H7 (cell line): ENCODE data around the gene RNF166. TPM values are rescaled to one million over a fixed set of nuclear protein-coding genes. Genes with fewer than 3 reads are reported as not detected.

ENCODE experiments used
- DNase-seq: peaks from one replicate; pipeline ENCODE4 v3.0.0; 2012
- H3K27me3 ChIP-seq: 2 replicates; pipeline ENCODE4 v1.6.0; 2011; ENCODE audit warnings: mild to moderate bottlenecking, low read length; ENCODE audit not compliant: control insufficient read depth, insufficient read depth
- H3K36me3 ChIP-seq: replicated peaks from 2 replicates; pipeline ENCODE4 v1.5.1; 2011; ENCODE audit warnings: low read length; ENCODE audit not compliant: control insufficient read depth, insufficient read depth
- H3K4me3 ChIP-seq: 2 replicates; pipeline ENCODE4 v1.5.1; 2011; ENCODE audit warnings: low read depth, mild to moderate bottlenecking, control low read depth, low read length, moderate library complexity; ENCODE audit not compliant: insufficient read depth
- total RNA-seq: library from RNA; depleted of rRNA; stranded (reverse); fragments of >200 nt; shearing (Covaris generic); gene quantifications from 2 replicates; pipeline ENCODE4 v1.2.3, GENCODE V29; 2014

The RNF166 gene
- total RNA-seq, 1 experiment from 2014 or later: 45.3 TPM

GRCh38 chr16:88734361-88734728 is 28.1 kb upstream of the RNF166 start:
- peaks cover 4% of the 10 kb centered on the region for H3K36me3 ChIP-seq
- no peak overlapping the region for H3K4me3 ChIP-seq
- DNase-seq: no peak
- H3K27me3 ChIP-seq: no peaks in the 10 kb centered on the region

DNA sequence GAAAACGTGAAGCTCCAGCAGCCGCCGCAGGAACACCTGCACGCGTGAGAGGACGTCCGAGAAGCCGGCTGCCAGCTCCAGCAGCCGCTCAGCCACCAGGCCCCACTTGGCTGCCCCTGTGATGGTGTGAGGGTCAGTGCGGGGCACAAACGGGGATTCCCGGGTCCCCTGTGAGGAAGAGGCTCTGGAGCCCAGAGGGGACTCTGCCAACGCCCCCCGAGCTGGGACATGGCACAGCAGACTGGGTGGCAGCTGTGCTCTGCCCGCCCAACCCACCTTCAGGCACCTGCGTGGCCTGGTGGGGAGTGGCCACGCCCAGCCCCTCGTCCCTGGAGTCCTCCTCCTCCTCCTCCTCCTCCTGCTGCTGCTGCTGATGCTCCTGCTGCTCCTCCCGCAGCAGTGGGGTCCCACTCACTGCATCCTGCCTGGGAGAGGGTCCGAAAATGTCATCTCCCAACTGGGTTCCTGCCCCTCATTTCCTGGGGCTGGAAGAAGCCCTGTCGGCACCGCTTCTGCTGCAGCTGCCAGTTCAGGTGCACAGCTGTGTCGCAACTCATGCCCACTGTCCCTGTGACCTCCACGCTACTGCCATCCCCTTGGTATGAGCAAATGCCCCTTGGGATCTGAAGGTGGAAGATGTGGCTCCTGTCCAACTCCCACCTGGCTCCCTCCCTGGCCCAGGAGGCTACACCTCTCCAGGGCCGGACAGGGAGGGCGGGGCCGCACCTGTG is 27.6 kb upstream of the RNF166 start:
- H3K36me3 ChIP-seq: peaks cover 4% of the 10 kb centered on the region
- no peaks in the 10 kb centered on the region for H3K27me3 ChIP-seq
- no peak for DNase-seq
- no peak overlapping the region for H3K4me3 ChIP-seq

DNA sequence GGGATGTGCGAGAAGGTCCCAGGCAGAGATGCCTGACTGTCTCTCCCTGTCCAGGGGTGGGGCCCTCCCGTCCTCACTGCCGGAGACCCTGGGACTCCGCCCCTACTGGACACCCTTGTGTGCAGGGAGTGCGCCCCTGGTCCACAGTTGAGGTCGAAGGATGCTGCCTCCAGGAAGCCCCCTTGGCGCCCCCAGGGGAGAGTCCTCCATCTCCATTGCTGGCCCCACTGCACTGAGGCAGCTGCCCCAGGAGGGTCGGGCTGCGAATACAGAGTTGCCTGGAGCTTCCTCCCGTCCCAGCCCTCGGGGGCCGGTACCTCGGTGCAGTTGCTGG is 26.7 kb upstream of the RNF166 start:
- H3K4me3 ChIP-seq: no peak overlapping the region
- no peaks in the 10 kb centered on the region for H3K27me3 ChIP-seq
- no peak for DNase-seq
- peaks cover 4% of the 10 kb centered on the region for H3K36me3 ChIP-seq

GRCh38 chr16:88732172-88732960 is 26.2 kb upstream of the RNF166 start:
- Histone ChIP-seq H3K36me3 (peaks cover 4% of the 10 kb centered on the region), H3K27me3 (no peaks in the 10 kb centered on the region), H3K4me3 (no peak overlapping the region)
- no peak for DNase-seq

- H3K27me3 ChIP-seq: no peaks in the 10 kb centered on the region
- peak; percentile 93 for DNase-seq
- H3K36me3 ChIP-seq: peaks cover 4% of the 10 kb centered on the region
- H3K4me3 ChIP-seq: no peak overlapping the region
These were observed 25.5 kb upstream of the RNF166 start for GRCh38 chr16:88731699-88732098.

DNA sequence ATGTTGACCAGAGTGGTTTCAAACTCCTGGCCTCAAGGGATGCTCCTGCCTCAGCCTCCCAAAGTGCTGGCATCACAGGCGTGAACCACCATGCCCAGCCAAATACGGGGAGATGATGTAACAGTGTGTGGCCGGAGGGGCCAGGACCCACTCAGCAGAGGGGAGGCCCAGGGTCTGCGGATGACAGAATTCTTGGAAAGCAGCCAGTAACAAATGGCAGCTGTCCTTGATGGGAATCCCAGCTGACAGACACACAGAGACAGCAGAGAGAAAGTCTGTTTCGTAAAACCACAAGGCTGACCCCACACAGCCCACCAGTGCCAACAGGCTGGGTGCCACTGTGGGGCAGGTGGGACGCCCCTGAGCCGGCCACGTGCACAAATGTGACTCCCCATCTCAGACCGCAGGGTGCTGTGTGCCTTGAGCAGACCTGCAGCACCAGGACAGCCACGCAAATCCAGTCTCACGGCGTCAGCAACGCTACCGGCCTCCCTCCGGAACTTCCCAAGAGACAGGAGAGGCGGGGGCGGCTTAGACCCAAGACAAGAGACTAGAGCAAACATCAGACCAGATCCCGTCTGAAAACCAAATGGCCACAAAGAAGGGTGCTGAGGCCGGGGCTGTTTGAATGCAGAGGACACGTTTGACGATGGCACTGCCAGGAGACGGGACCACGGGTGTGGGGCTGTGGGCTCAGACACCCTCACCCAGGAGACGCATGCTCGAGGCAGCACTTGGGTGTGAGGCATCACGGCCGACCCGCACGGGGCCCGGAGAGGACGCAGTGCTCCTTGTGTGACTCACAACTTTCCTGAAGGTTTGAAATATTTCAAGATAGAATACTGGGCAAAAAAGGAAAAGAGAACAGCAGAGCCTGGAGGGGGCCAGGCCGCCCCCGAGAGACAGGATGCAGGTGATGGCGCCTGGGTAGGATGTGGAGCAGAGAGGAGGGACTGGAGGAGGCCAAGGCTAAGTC is 24.7 kb upstream of the RNF166 start:
- H3K4me3 ChIP-seq: no peak overlapping the region
- no peaks in the 10 kb centered on the region for H3K27me3 ChIP-seq
- H3K36me3 ChIP-seq: peaks cover 4% of the 10 kb centered on the region
- DNase-seq: no peak

GRCh38 chr16:88727871-88728270 is 21.7 kb upstream of the RNF166 start:
- Histone ChIP-seq H3K4me3 (no peak overlapping the region), H3K27me3 (no peaks in the 10 kb centered on the region), H3K36me3 (peaks cover 1% of the 10 kb centered on the region)
- no peak for DNase-seq

DNA sequence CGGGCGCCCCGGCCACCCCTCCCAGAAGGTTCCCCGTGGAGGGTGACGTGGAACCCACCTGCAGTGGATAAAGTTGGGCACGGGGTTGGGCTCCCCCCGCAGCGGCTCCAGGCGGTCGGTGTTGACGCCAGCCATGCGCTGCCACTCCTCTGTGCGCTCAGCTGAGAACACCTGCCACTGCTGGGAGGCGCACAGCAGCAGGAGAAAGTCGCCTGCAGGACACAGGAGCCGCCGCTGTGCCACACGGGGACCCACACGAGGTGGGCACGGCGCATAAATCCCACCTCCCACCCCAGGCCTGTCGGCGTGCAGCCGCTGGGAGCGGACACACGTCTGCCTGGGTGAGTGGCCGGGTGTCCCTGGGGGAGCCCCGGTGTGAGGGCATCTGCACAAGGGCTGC is 20.8 kb upstream of the RNF166 start:
- H3K4me3 ChIP-seq: no peak overlapping the region
- peaks cover 1% of the 10 kb centered on the region for H3K36me3 ChIP-seq
- H3K27me3 ChIP-seq: no peaks in the 10 kb centered on the region
- no peak for DNase-seq

GRCh38 chr16:88726408-88726749 is 20.2 kb upstream of the RNF166 start:
- Histone ChIP-seq H3K36me3 (peaks cover 2% of the 10 kb centered on the region), H3K4me3 (no peak overlapping the region), H3K27me3 (no peaks in the 10 kb centered on the region)
- DNase-seq: no peak

DNA sequence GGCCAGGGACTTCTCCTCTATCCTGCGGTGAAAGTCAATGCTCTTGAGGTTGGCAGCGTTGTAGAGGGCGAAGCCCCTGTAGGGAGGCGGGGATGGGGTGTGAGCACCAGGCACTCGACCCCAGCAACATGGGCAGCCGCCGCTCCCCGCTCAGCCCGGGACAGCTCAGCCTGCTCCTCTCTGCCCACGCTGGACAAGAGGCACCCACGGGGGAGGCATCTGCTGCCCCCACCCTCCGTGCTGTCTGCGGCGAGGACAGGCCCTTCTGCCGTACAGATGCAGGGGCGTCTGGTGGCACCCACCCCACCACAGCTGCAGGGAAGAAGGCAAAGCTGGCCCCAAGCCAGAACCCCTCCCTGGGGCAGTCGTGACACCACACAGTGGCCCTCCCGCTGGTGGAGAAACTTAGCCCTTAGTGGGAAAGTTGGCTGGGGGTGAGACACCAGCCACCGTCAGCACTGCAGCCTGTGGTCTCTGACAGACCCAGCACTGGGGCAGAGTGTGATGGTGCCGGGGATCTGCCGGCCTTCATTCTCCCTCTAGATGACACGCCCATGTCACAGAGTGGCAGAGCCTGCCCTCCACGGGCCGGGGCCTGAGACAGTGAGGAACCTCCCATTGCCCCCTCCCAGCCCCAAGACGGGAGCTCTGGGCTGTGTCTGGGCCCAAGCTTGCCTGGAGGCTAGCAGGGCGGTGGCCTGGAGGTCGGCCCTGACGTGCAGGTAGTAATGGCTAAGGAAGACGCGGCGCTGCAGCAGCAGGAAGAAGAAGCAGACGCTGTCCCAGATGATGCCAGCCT is 19.6 kb upstream of the RNF166 start:
- peaks cover 3% of the 10 kb centered on the region for H3K36me3 ChIP-seq
- H3K4me3 ChIP-seq: no peak overlapping the region
- DNase-seq: no peak

DNA sequence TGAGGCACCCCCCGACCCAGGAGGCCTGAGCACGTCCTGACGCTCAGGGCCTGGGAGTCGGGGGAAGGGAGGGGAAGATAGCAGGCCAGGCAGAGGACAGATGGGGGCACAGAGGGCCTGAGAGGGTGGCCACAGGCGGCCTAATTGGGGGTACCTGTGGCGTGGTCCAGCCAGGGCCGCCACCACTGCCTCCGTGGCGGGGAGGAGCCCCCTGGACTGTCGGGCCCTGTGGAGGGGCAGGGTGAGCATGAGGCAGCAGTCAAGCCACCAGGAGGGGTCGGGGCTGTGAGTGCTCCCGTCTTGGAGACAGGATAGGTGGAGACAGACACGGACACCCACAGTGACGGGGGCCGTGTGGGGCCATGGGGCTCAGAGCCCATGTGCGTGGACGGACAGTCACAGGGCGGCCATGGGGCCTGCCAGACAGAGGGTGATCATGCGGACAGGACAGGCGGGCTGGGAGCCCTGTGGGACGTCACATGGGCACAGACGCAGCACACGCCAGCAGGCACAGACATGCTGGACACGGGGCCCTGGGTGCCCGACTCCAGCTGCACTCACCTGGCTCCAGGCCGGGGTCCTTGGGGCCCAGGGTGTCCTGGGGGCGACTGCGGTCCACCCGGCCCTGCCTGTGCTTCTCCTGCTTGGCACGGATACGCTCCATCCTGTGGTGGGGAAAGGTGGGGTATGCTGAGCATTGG is 18.8 kb upstream of the RNF166 start:
- Histone ChIP-seq H3K36me3 (peaks cover 2% of the 10 kb centered on the region), H3K4me3 (no peak overlapping the region), H3K27me3 (no peaks in the 10 kb centered on the region)
- DNase-seq: no peak

More for the DNA sequence above, 19.6 kb upstream of the RNF166 start:
- H3K27me3 ChIP-seq: no peaks in the 10 kb centered on the region

GRCh38 chr16:88723911-88724310 is 17.7 kb upstream of the RNF166 start:
- H3K27me3 ChIP-seq: no peaks in the 10 kb centered on the region
- H3K4me3 ChIP-seq: no peak overlapping the region
- peaks cover 3% of the 10 kb centered on the region for H3K36me3 ChIP-seq
- DNase-seq: no peak

- no peaks in the 10 kb centered on the region for H3K27me3 ChIP-seq
- DNase-seq: no peak
- H3K4me3 ChIP-seq: no peak overlapping the region
- peaks cover 3% of the 10 kb centered on the region for H3K36me3 ChIP-seq
These were observed 17.3 kb upstream of the RNF166 start for GRCh38 chr16:88723507-88723887.
